Esophagus squamous epithelium (tissue), 5 donors: ENCODE data around the gene EPHA6. TPM values are rescaled to one million over a fixed set of nuclear protein-coding genes. Genes with fewer than 3 reads are reported as not detected.

ENCODE experiments used
- DNase-seq: peaks from one replicate; lab custom pipeline; 2025; lab: John Stamatoyannopoulos, UW
- H3K27ac ChIP-seq, 4 donors: fragments of 200-600 bp; sonication (generic); one replicate each; pipeline ENCODE4 v1.5.1; 2016 to 2019; ENCODE audit warnings: mild to moderate bottlenecking in 1 of 4
- H3K27me3 ChIP-seq, 4 donors: fragments of 200-600 bp; sonication (generic); 1 replicate in 3 of 4; 2 replicates in 1 of 4; pipeline versions ENCODE4 v1.5.1 to v1.6.0; 2017 to 2021; ENCODE audit warnings: antibody characterized with exemption in 1 of 4
- H3K36me3 ChIP-seq, 3 donors: fragments of 200-600 bp; sonication (generic); one replicate each; pipeline ENCODE4 v1.5.1; 2016 to 2019
- H3K4me1 ChIP-seq, 3 donors: fragments of 200-600 bp; sonication (generic); one replicate each; pipeline ENCODE4 v1.5.1; 2017 to 2019
- H3K4me3 ChIP-seq, 4 donors: fragments of 200-600 bp; sonication (generic); 1 replicate in 3 of 4; 2 replicates in 1 of 4; pipeline ENCODE4 v1.5.1; 2016 to 2019; ENCODE audit warnings: mild to moderate bottlenecking in 2 of 4, moderate library complexity in 1 of 4
- H3K9me3 ChIP-seq, 3 donors: fragments of 200-600 bp; sonication (generic); one replicate each; pipeline ENCODE4 v1.5.1; 2016 to 2019
- POLR2A ChIP-seq, 4 donors: fragments of 450-650 bp; IDR thresholded peaks; one replicate each; pipeline ENCODE4 v1.6.1; 2017; ENCODE audit warnings: antibody characterized with exemption in 4 of 4, mild to moderate bottlenecking in 4 of 4, moderate library complexity in 3 of 4
- WGBS, 2 donors: methylation state at CpG; one replicate each; pipeline ENCODE4 v1.1.5; 2018; 5-methylcytosine and 5-hydroxymethylcytosine counted together
- intact Hi-C: fragments of 100-400 bp; cut with DNase I; formaldehyde crosslinking; loops from one replicate; pipeline ENCODE4 v1.15.0; 2022
- total RNA-seq, 4 donors: library from RNA; depleted of rRNA; stranded (reverse); fragments of >200 nt; gene quantifications; one replicate each; pipeline ENCODE4 v1.1.0, GENCODE V29; 2016
- TF ChIP-seq, protein P1 (sequence below), 6 experiments: fragments of 450-650 bp in 4 of 6; fragments of 200-600 bp in 2 of 6; sonication (generic) in 2 of 6; IDR thresholded peaks; one replicate each; pipeline ENCODE4 v1.5.1; 2016 to 2019; ENCODE audit warnings: antibody characterized with exemption in 6 of 6, mild to moderate bottlenecking in 4 of 6, moderate library complexity in 4 of 6
- donor health status: DM: yes; HTN: yes; CAD: no.

The EPHA6 gene
- total RNA-seq, 4 donors from 2014 or later: 0.34 to 2.9 (median 1.5) TPM

DNA sequence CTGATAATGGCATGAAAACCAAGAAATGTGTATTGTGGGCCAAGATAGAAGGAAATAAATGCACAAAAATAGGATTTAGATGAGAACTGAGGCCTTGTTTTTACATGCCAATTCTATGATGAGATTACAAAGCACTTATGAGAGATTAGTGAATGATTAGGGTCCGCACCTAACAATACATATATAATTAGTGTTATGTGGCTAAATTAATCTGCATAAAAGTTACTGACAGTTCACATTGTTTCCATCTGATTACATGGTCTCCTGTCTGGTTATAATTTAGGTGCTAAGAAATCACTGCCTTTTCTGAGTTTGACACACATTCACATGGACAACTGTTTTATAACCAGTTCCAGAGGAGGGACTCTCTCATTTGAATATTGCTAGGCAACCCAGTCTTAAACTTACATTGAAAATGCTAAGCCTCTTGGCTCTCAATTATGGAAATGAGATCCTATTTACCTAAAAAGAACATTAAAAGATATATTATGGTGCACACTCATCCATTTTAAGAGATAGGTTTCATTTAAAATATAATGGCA lies 833.1 kb downstream of the EPHA6 start:
- Histone ChIP-seq H3K9me3 (no peaks in the 10 kb centered on the region), H3K27me3 (no peaks in the 10 kb centered on the region), H3K4me1 (no peaks in the 10 kb centered on the region), H3K27ac (no peak overlapping the region), H3K4me3 (no peak overlapping the region), H3K36me3 (no peaks in the 10 kb centered on the region)
- intact Hi-C loops: no loop called here
- 61 to 62% methylated on average over 1 of the region's 1 CpG for WGBS, 2 donors
- TF ChIP-seq, protein P1, sequence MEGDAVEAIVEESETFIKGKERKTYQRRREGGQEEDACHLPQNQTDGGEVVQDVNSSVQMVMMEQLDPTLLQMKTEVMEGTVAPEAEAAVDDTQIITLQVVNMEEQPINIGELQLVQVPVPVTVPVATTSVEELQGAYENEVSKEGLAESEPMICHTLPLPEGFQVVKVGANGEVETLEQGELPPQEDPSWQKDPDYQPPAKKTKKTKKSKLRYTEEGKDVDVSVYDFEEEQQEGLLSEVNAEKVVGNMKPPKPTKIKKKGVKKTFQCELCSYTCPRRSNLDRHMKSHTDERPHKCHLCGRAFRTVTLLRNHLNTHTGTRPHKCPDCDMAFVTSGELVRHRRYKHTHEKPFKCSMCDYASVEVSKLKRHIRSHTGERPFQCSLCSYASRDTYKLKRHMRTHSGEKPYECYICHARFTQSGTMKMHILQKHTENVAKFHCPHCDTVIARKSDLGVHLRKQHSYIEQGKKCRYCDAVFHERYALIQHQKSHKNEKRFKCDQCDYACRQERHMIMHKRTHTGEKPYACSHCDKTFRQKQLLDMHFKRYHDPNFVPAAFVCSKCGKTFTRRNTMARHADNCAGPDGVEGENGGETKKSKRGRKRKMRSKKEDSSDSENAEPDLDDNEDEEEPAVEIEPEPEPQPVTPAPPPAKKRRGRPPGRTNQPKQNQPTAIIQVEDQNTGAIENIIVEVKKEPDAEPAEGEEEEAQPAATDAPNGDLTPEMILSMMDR (IDR thresholded peaks at IDR 0.05): no peak
- TF ChIP-seq POLR2A (IDR thresholded peaks at IDR 0.05): no peak
- no peak for DNase-seq

DNA sequence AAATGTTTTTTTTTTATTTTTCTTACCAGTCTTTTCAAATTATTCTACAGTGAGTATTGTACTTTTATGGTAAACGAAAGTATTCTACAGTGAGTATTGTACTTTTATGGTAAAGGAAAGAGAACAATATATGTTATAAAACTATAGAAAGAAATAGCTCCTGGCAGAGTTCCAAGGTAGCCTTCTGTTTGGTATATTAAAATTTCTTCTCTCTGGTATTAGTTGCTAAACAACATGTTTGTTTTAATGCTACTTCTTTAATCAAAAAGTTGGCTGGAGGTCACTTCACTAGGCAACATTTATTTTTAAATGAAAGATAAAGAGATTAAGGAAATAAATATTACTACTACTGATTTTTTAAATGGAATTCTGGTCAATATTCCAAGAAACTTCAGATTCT lies 841.6 kb downstream of the EPHA6 start:
- no peaks in the 10 kb centered on the region for H3K9me3 ChIP-seq

DNA sequence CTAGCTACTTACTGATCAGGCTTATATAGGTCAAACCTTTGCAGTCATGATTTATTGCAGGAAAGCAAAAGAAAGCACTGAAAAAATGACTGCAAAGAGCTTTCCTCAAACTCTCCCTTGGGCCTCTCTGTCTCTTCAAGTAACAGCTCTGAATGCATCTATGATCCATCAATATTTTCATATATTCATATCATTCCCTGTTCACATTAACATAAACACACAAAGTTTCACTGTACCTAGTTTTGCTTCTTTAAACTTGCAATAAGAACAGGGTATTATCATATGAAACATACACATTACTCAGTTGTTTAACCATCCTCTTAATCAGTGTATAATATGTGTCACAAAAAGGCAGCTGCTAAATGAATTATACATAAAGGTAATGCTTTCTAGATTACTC lies 842.2 kb downstream of the EPHA6 start:
- H3K4me1 ChIP-seq: no peaks in the 10 kb centered on the region
- TF ChIP-seq POLR2A (IDR thresholded peaks at IDR 0.05): no peak
- TF ChIP-seq, protein P1 (IDR thresholded peaks at IDR 0.05): no peak
- no peaks in the 10 kb centered on the region for H3K27me3 ChIP-seq
- DNase-seq: no peak
- intact Hi-C loops: no loop called here
- H3K9me3 ChIP-seq: no peaks in the 10 kb centered on the region
- H3K36me3 ChIP-seq: no peaks in the 10 kb centered on the region
- H3K4me3 ChIP-seq: no peak overlapping the region
- H3K27ac ChIP-seq: no peak overlapping the region

More for the DNA sequence above, 841.6 kb downstream of the EPHA6 start:
- TF ChIP-seq, protein P1 (IDR thresholded peaks at IDR 0.05): no peak
- no peak for TF ChIP-seq POLR2A (IDR thresholded peaks at IDR 0.05)
- Histone ChIP-seq H3K27me3 (no peaks in the 10 kb centered on the region), H3K4me1 (no peaks in the 10 kb centered on the region), H3K36me3 (no peaks in the 10 kb centered on the region), H3K27ac (no peak overlapping the region), H3K4me3 (no peak overlapping the region)
- intact Hi-C loops: no loop called here
- WGBS, 2 donors: 68 to 75% methylated on average over 1 of the region's 1 CpG
- DNase-seq: no peak

DNA sequence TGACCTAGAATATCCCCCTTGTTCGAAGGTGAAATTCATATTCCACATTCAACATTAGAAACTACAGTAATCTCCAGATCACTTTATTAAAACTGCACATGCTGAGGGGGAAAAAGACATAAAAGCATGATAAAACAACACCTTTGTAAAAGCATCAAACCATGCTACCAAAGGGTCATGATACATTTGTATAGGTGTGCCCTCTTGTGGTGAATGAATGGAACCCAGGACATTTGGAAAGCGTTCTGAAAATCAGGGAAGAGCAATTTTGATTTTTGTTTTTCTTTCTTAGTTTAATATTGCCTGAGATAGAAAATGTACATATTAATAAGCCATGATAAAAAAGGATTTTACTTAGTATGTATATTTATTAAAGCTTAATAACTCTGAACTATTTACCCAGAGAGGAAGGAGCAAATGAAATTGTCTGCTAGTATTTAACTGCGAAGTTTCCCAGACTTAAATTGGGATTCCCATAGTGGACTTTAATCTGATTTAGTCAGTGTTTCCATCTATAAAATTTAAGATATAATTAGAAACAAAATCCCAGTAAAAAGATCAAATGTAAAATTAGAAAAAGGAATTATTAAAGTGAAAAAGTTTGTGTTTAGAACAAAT lies 844.4 kb downstream of the EPHA6 start:
- Histone ChIP-seq H3K36me3 (no peaks in the 10 kb centered on the region), H3K4me3 (no peak overlapping the region), H3K4me1 (no peaks in the 10 kb centered on the region), H3K27ac (no peak overlapping the region), H3K9me3 (no peaks in the 10 kb centered on the region), H3K27me3 (no peaks in the 10 kb centered on the region)
- no peak for DNase-seq
- intact Hi-C loops: no loop called here
- 47 to 49% methylated on average over 3 of the region's 3 CpGs for WGBS, 2 donors
- TF ChIP-seq, protein P1 (IDR thresholded peaks at IDR 0.05): peak in 5 of 6 experiments; percentile 34 to 72 (median 43)
- TF ChIP-seq POLR2A (IDR thresholded peaks at IDR 0.05): no peak

DNA sequence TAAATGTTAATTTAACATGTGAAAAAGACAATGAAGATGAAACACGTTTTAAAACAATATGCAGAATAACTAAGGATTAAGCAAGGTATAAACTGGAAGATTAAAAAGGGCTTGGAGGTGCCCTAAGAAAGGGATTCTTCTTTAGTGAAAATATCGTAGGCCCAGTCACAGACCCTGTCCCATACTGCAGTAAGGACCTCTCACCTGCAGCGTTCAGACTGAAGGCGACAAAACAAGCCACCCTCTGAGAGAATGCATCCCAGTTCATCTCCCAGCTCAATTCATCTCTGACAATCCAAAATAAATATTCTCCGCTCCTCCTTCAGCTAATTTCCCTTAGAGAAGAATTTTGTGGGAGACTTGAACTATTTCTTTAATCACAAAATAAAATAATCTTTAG lies 847.9 kb downstream of the EPHA6 start:
- Histone ChIP-seq H3K36me3 (no peaks in the 10 kb centered on the region), H3K27me3 (no peaks in the 10 kb centered on the region), H3K9me3 (no peaks in the 10 kb centered on the region), H3K27ac (no peak overlapping the region), H3K4me1 (no peaks in the 10 kb centered on the region), H3K4me3 (no peak overlapping the region)
- WGBS, 2 donors: 62 to 71% methylated on average over 5 of the region's 5 CpGs
- intact Hi-C loops: no loop called here
- no peak for TF ChIP-seq POLR2A (IDR thresholded peaks at IDR 0.05)
- TF ChIP-seq, protein P1 (IDR thresholded peaks at IDR 0.05): no peak
- DNase-seq: no peak
